IPS DF 4.7 (cell line): ENCODE measurements around the gene RUNX1.

Experiments used
- DNase-seq: peaks from one replicate; pipeline ENCODE4 v3.0.0-alpha.2; 2013; ENCODE audit warnings: low spot score; ENCODE audit errors: extremely low read depth

The RUNX1 gene

GRCh38 chr21:34882719-34883131, 166.4 kb downstream of the RUNX1 start:
- no peak for DNase-seq

GRCh38 chr21:34881839-34882371, 167.2 kb downstream of the RUNX1 start:
- no peak for DNase-seq

- DNase-seq: no peak
Measured at GRCh38 chr21:34881421-34881820, 167.7 kb downstream of the RUNX1 start.

GRCh38 chr21:34880401-34880800, 168.7 kb downstream of the RUNX1 start:
- no peak for DNase-seq

GRCh38 chr21:34878940-34879339, 170.2 kb downstream of the RUNX1 start:
- DNase-seq: no peak

GRCh38 chr21:34878501-34878900, 170.6 kb downstream of the RUNX1 start:
- no peak for DNase-seq

- DNase-seq: no peak
Measured at GRCh38 chr21:34877485-34878128, 171.5 kb downstream of the RUNX1 start.

- no peak for DNase-seq
Measured at GRCh38 chr21:34875830-34876229, 173.3 kb downstream of the RUNX1 start.

GRCh38 chr21:34874684-34875513, 174.2 kb downstream of the RUNX1 start:
- no peak for DNase-seq

- no peak for DNase-seq
Measured at GRCh38 chr21:34871026-34871908, 177.8 kb downstream of the RUNX1 start.

GRCh38 chr21:34870246-34870645, 178.9 kb downstream of the RUNX1 start:
- DNase-seq: no peak

- no peak for DNase-seq
Measured at GRCh38 chr21:34869545-34869944, 179.6 kb downstream of the RUNX1 start.

- DNase-seq: no peak
Measured at GRCh38 chr21:34867785-34868184, 181.3 kb downstream of the RUNX1 start.

GRCh38 chr21:34865400-34866241, 183.5 kb downstream of the RUNX1 start:
- peak; percentile 69 for DNase-seq

- no peak for DNase-seq
Measured at GRCh38 chr21:34864370-34865149, 184.5 kb downstream of the RUNX1 start.

GRCh38 chr21:34862951-34863350, 186.2 kb downstream of the RUNX1 start:
- no peak for DNase-seq

- DNase-seq: no peak
Measured at GRCh38 chr21:34861258-34861657, 187.8 kb downstream of the RUNX1 start.

- DNase-seq: no peak
Measured at GRCh38 chr21:34859976-34860653, 189.0 kb downstream of the RUNX1 start.

- DNase-seq: no peak
Measured at GRCh38 chr21:34858559-34858958, 190.5 kb downstream of the RUNX1 start.
